ENCODE measurements around the gene PADI1.

Gene PADI1

DNA sequence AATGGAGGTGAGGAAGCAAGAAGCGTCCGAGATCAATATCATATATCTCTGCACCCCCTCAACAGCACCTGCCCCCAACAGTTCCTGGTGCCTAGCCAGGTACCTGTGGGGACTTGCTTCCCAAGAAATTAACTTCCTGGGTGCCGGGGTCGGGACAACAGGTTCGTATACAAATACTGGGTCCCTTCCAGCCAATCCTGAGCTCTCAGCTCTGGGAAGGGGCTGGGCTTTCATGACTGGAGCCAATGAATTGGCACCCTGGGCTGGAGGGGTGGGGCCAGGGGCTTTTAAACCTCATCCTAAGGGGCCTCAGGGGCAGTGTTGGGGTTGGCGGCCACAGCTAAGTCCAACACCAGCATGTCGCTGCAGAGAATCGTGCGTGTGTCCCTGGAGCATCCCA lies 43.9 kb downstream of the PADI1 start, which contains the start of gene PADI3:
TSS of gene PADI3 (plus strand) at position 318 of the 400 bp plus-strand sequence. CDS start at position 358, 40 bp downstream.
- TF ChIP-seq, protein P1, sequence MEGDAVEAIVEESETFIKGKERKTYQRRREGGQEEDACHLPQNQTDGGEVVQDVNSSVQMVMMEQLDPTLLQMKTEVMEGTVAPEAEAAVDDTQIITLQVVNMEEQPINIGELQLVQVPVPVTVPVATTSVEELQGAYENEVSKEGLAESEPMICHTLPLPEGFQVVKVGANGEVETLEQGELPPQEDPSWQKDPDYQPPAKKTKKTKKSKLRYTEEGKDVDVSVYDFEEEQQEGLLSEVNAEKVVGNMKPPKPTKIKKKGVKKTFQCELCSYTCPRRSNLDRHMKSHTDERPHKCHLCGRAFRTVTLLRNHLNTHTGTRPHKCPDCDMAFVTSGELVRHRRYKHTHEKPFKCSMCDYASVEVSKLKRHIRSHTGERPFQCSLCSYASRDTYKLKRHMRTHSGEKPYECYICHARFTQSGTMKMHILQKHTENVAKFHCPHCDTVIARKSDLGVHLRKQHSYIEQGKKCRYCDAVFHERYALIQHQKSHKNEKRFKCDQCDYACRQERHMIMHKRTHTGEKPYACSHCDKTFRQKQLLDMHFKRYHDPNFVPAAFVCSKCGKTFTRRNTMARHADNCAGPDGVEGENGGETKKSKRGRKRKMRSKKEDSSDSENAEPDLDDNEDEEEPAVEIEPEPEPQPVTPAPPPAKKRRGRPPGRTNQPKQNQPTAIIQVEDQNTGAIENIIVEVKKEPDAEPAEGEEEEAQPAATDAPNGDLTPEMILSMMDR (IDR thresholded peaks at IDR 0.05; ENCODE audit: low read depth, low read length): no peak
- in situ Hi-C loops (cut with HindIII; ENCODE audit: low sequenced_read_pairs): no loop called here
- no peak for DNase-seq (ENCODE audit: low read depth, low spot score)

DNA sequence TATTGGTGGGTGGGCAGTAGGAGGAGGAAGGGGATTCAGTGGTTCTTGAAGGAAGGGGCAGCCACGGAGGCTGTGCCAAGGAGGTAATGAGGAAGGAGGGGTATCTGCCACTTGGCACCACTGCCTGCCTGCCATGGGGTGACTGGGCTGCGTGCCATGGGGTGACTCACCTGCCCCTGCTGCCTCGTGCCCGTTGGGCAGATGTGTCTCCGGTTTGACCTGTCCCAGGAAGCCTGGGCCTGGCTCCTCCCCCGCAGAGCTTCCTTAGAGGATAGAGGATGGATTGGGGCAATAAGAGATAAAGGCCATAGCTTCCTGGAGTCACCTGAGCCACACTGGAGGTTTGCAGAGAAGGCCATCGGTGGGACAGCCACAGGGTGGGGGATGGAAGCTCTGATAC lies 45.7 kb downstream of the PADI1 start:
- TF ChIP-seq, protein P1 (IDR thresholded peaks at IDR 0.05; ENCODE audit: low read depth, low read length): no peak
- no peak for DNase-seq (ENCODE audit: low read depth, low spot score)
- in situ Hi-C loops (cut with HindIII; ENCODE audit: low sequenced_read_pairs): no loop called here
- no peak overlapping the region for H3K4me3 ChIP-seq (ENCODE audit: low read depth, low read length)

More for the DNA sequence above, 43.9 kb downstream of the PADI1 start, which contains the start of gene PADI3:
- H3K4me3 ChIP-seq (ENCODE audit: low read depth, low read length): no peak within 1 kb of the TSS

DNA sequence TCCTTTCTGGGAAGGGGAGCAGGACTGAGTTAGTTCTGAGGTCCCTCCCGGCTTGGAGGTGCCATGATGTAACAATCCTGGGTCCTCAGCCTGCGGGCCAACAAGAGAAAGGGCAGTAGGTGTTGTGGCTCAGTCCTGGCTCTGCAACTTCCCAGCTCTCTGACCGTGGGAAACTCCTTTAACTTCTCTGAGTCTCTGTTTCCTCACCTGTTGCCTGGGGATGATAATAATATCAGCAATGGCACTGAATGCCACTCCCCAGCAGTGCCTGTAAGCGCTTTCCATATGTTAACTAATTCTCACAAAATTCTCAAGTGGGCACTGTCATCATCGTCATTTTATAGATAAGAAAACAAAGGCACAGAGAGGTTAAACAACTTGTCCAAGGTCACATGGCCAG lies 46.3 kb downstream of the PADI1 start:
- no peak for DNase-seq (ENCODE audit: low read depth, low spot score)
- TF ChIP-seq, protein P1 (IDR thresholded peaks at IDR 0.05; ENCODE audit: low read depth, low read length): no peak
- no peak overlapping the region for H3K4me3 ChIP-seq (ENCODE audit: low read depth, low read length)
- in situ Hi-C loops (cut with HindIII; ENCODE audit: low sequenced_read_pairs): no loop called here

DNA sequence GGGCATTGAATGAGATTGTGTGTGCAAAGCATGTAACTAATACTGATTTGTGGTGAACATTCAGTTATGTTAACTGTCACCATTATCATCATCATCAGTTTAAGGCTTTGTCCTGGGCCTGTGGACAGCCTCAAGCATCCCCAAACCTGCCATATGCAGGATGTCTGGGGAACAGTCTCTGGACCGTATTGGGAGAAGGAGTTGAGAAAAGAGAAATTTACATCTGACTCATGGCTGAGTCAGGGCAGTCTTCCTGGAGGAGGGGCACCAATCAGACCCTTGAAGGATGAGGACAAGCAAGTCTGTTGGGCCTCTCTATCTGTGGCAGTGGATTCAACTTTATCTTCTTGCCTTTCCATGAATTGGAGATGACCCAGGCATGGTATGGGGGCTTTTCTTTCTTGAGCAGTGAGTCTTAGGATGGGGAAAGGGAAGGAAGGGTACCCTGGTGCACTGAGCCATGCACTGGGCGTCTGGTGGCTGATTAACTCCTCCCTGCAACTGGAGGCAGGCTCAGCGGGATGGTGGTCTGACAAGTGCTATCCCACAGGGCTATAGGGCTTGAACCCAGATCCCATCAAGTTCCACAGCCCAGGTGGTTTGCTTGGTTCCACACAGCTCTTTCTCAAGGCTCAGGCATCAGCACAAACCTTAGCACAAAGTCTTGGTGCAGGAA lies 46.9 kb downstream of the PADI1 start:
- TF ChIP-seq, protein P1 (IDR thresholded peaks at IDR 0.05; ENCODE audit: low read depth, low read length): no peak
- in situ Hi-C loops (cut with HindIII; ENCODE audit: low sequenced_read_pairs): no loop called here
- DNase-seq (ENCODE audit: low read depth, low spot score): peak; percentile 44
- no peak overlapping the region for H3K4me3 ChIP-seq (ENCODE audit: low read depth, low read length)

DNA sequence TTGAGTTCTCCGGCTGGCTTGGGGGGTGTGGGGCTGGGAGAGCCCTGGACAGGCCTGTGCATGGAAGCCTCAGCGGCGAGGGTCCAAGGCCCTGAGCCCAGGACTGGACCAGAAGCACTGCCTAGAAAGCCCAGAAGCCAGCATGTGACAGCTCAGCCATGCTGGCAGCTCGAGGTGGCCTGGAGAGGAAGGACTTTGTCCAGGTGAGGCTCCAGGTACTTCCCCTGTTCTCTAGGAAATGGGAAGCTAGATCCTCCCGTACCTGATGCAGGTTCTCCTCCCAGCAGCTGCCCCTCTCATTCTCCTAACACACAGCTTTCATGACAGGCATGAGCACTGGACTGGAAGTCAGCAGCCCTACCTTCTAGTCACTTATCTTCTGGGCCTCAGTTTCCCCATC lies 50.4 kb downstream of the PADI1 start:
- DNase-seq (ENCODE audit: low read depth, low spot score): no peak
- no peak overlapping the region for H3K4me3 ChIP-seq (ENCODE audit: low read depth, low read length)
- TF ChIP-seq, protein P1 (IDR thresholded peaks at IDR 0.05; ENCODE audit: low read depth, low read length): no peak
- in situ Hi-C loops (cut with HindIII; ENCODE audit: low sequenced_read_pairs): no loop called here

DNA sequence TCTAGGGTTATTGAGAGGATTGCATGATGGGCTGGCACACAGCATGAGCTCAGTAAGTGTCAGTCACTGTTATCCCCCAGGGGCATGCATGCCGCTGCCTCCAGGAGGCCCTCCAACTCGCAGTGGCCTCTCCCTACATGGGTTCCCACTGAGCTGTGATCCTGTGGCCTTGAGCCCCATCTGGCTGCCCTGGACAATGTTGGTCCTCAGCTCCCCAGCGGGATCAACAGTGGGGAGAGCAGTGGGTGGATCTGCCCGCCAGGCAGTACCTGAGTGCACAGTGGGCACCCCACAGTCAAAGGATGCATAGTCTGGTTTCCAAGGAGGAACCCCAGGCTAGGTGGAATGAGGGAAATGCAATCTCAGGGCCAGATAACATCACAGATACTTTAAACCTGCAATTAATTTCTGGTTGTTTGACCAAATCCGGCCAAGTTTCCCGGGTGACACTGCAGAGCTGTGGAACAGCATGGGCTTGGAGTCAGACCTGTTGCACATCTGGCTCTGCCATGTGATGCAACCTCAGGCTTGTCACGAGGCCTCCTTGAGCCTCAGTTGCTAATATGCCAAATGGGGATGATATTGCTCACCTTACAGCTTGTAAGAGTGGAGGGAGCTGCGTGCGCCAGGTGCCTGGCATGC lies 53.3 kb downstream of the PADI1 start:
- TF ChIP-seq, protein P1 (IDR thresholded peaks at IDR 0.05; ENCODE audit: low read depth, low read length): no peak
- no peak overlapping the region for H3K4me3 ChIP-seq (ENCODE audit: low read depth, low read length)
- no peak for DNase-seq (ENCODE audit: low read depth, low spot score)
- in situ Hi-C loops (cut with HindIII; ENCODE audit: low sequenced_read_pairs): no loop called here

All from astrocyte of the spinal cord (primary cell).